SJCRH30 (cell line): ENCODE data around the gene HLCS. TPM values are rescaled to one million over a fixed set of nuclear protein-coding genes. Genes with fewer than 3 reads are reported as not detected.

Experiments
- DNase-seq, 2 experiments: peaks; one replicate each; pipeline ENCODE4 v3.0.0-alpha.2; 2015 to 2020
- H3K27ac ChIP-seq: fragments of 250-450 bp; sonication (Bioruptor Pico); 2 replicates; pipeline ENCODE4 v1.5.1; 2020; ENCODE audit warnings: mild to moderate bottlenecking, moderate library complexity
- H3K27me3 ChIP-seq: fragments of 250-450 bp; sonication (Bioruptor Pico); 2 replicates; pipeline ENCODE4 v1.5.1; 2020; ENCODE audit warnings: mild to moderate bottlenecking, moderate library complexity
- H3K36me3 ChIP-seq: fragments of 250-450 bp; sonication (Bioruptor Pico); 2 replicates; pipeline ENCODE4 v1.5.1; 2020; ENCODE audit warnings: mild to moderate bottlenecking, moderate library complexity
- H3K4me1 ChIP-seq: fragments of 250-450 bp; sonication (Bioruptor Pico); 2 replicates; pipeline ENCODE4 v1.5.1; 2020; ENCODE audit warnings: mild to moderate bottlenecking, moderate library complexity
- H3K4me3 ChIP-seq: fragments of 250-450 bp; sonication (Bioruptor Pico); 2 replicates; pipeline ENCODE4 v1.5.1; 2020; ENCODE audit warnings: mild to moderate bottlenecking, moderate library complexity
- H3K9me3 ChIP-seq: fragments of 250-450 bp; sonication (Bioruptor Pico); replicated peaks from 2 replicates; pipeline ENCODE4 v1.5.1; 2020; ENCODE audit warnings: mild to moderate bottlenecking, moderate library complexity
- total RNA-seq: library from RNA; depleted of rRNA; stranded (reverse); fragments of >200 nt; shearing (Covaris generic); gene quantifications from 2 replicates; pipeline ENCODE4 v1.2.3, GENCODE V29; 2014

HLCS gene
- total RNA-seq, 1 experiment from 2014 or later = 15.3 TPM

- Histone ChIP-seq H3K27me3 (no peaks in the 10 kb centered on the region), H3K9me3 (no peaks in the 10 kb centered on the region), H3K36me3 (no peaks in the 10 kb centered on the region), H3K27ac (no peak overlapping the region), H3K4me3 (no peak overlapping the region), H3K4me1 (no peaks in the 10 kb centered on the region)
- no peak for DNase-seq
These were observed 257.2 kb downstream of the HLCS start for GRCh38 chr21:36709030-36709867.

GRCh38 chr21:36708286-36709029 is 258.0 kb downstream of the HLCS start:
- Histone ChIP-seq H3K9me3 (no peaks in the 10 kb centered on the region), H3K4me3 (no peak overlapping the region), H3K27ac (no peak overlapping the region), H3K4me1 (no peaks in the 10 kb centered on the region), H3K27me3 (no peaks in the 10 kb centered on the region), H3K36me3 (no peaks in the 10 kb centered on the region)
- no peak for DNase-seq

- DNase-seq = no peak
- Histone ChIP-seq H3K9me3 (no peaks in the 10 kb centered on the region), H3K4me1 (no peaks in the 10 kb centered on the region), H3K27me3 (no peaks in the 10 kb centered on the region), H3K4me3 (no peak overlapping the region), H3K27ac (no peak overlapping the region), H3K36me3 (no peaks in the 10 kb centered on the region)
These were observed 258.6 kb downstream of the HLCS start for GRCh38 chr21:36707763-36708285.

- DNase-seq = no peak
- H3K9me3 ChIP-seq = no peaks in the 10 kb centered on the region
These were observed 259.3 kb downstream of the HLCS start for GRCh38 chr21:36706951-36707762.

GRCh38 chr21:36706482-36706852 is 260.0 kb downstream of the HLCS start:
- no peak overlapping the region for H3K4me3 ChIP-seq
- H3K27me3 ChIP-seq = no peaks in the 10 kb centered on the region
- DNase-seq = no peak
- H3K27ac ChIP-seq = no peak overlapping the region
- no peaks in the 10 kb centered on the region for H3K4me1 ChIP-seq
- no peaks in the 10 kb centered on the region for H3K9me3 ChIP-seq
- no peaks in the 10 kb centered on the region for H3K36me3 ChIP-seq

More at GRCh38 chr21:36706951-36707762, 259.3 kb downstream of the HLCS start:
- H3K27ac ChIP-seq = no peak overlapping the region
- no peaks in the 10 kb centered on the region for H3K4me1 ChIP-seq
- no peaks in the 10 kb centered on the region for H3K27me3 ChIP-seq
- H3K4me3 ChIP-seq = no peak overlapping the region
- H3K36me3 ChIP-seq = no peaks in the 10 kb centered on the region

GRCh38 chr21:36705679-36706481 is 260.6 kb downstream of the HLCS start:
- Histone ChIP-seq H3K27me3 (no peaks in the 10 kb centered on the region), H3K4me1 (no peaks in the 10 kb centered on the region), H3K36me3 (no peaks in the 10 kb centered on the region), H3K27ac (no peak overlapping the region), H3K4me3 (no peak overlapping the region), H3K9me3 (no peaks in the 10 kb centered on the region)
- no peak for DNase-seq

GRCh38 chr21:36704958-36705678 is 261.4 kb downstream of the HLCS start:
- H3K4me1 ChIP-seq = no peaks in the 10 kb centered on the region
- H3K27me3 ChIP-seq = no peaks in the 10 kb centered on the region
- no peaks in the 10 kb centered on the region for H3K9me3 ChIP-seq
- no peak for DNase-seq
- no peak overlapping the region for H3K4me3 ChIP-seq
- no peak overlapping the region for H3K27ac ChIP-seq
- H3K36me3 ChIP-seq = no peaks in the 10 kb centered on the region

GRCh38 chr21:36704281-36704957 is 262.1 kb downstream of the HLCS start:
- no peaks in the 10 kb centered on the region for H3K4me1 ChIP-seq
- no peak for DNase-seq
- no peak overlapping the region for H3K4me3 ChIP-seq
- H3K27me3 ChIP-seq = no peaks in the 10 kb centered on the region
- H3K9me3 ChIP-seq = no peaks in the 10 kb centered on the region
- H3K36me3 ChIP-seq = no peaks in the 10 kb centered on the region
- no peak overlapping the region for H3K27ac ChIP-seq

GRCh38 chr21:36703626-36704280 is 262.7 kb downstream of the HLCS start:
- Histone ChIP-seq H3K27me3 (no peaks in the 10 kb centered on the region), H3K4me1 (no peaks in the 10 kb centered on the region), H3K36me3 (no peaks in the 10 kb centered on the region), H3K27ac (no peak overlapping the region), H3K4me3 (no peak overlapping the region), H3K9me3 (no peaks in the 10 kb centered on the region)
- no peak for DNase-seq

- H3K4me1 ChIP-seq = no peaks in the 10 kb centered on the region
- no peak for DNase-seq
- no peaks in the 10 kb centered on the region for H3K27me3 ChIP-seq
- H3K27ac ChIP-seq = no peak overlapping the region
- H3K4me3 ChIP-seq = no peak overlapping the region
- no peaks in the 10 kb centered on the region for H3K9me3 ChIP-seq
- no peaks in the 10 kb centered on the region for H3K36me3 ChIP-seq
These were observed 263.3 kb downstream of the HLCS start for GRCh38 chr21:36703123-36703522.

- Histone ChIP-seq H3K9me3 (no peaks in the 10 kb centered on the region), H3K27ac (no peak overlapping the region), H3K4me3 (no peak overlapping the region), H3K27me3 (no peaks in the 10 kb centered on the region), H3K4me1 (no peaks in the 10 kb centered on the region), H3K36me3 (no peaks in the 10 kb centered on the region)
- DNase-seq = no peak
These were observed 263.9 kb downstream of the HLCS start for GRCh38 chr21:36702622-36702968.

- Histone ChIP-seq H3K27me3 (no peaks in the 10 kb centered on the region), H3K36me3 (no peaks in the 10 kb centered on the region), H3K4me3 (no peak overlapping the region), H3K27ac (no peak overlapping the region), H3K4me1 (no peaks in the 10 kb centered on the region), H3K9me3 (no peaks in the 10 kb centered on the region)
- DNase-seq = no peak
These were observed 264.5 kb downstream of the HLCS start for GRCh38 chr21:36701756-36702621.
